ENCODE results near the gene UMAD1.

- TF ChIP-seq CTCF (IDR thresholded peaks at IDR 0.05; ENCODE audit: insufficient read depth, low read depth, low read length) (no peak), EZH2 (IDR thresholded peaks at IDR 0.05; ENCODE audit: insufficient read depth, low read length) (no peak)
Observed at GRCh38 chr7:7803715-7804178, 163.2 kb downstream of the UMAD1 start.
